PC-9 (cell line): ENCODE measurements around the gene KANK2. TPM values are rescaled to one million over a fixed set of nuclear protein-coding genes. Genes with fewer than 3 reads are reported as not detected.
"Not testable (repeated sequence)": the region's sequence is repeated elsewhere in the genome, so short reads cannot be mapped to it uniquely, and the experiment has no call there.

Source experiments
- BruUV-seq: library from RNA; stranded (reverse); fragments of 400-500 nt; replicated peaks from 2 replicates; lab custom pipeline; 2021; lab: Mats Ljungman, UMichigan
- CTCF ChIA-PET: fragments of 300-600 bp; sonication (Branson Sonifier 250); formaldehyde crosslinking; loops from one replicate; lab custom pipeline; 2022; ENCODE audit warnings: antibody characterized with exemption; lab: Charles Lee
- POLR2A ChIA-PET: fragments of 300-600 bp; sonication (Branson Sonifier 250); formaldehyde crosslinking; loops from one replicate; lab custom pipeline; 2022; ENCODE audit warnings: antibody characterized with exemption; ENCODE audit not compliant: unreplicated experiment; lab: Charles Lee
- DNase-seq, 2 experiments: peaks; one replicate each; pipeline versions ENCODE4 v3.0.0 to v3.0.0-alpha.2; 2015 to 2022; ENCODE audit warnings: mixed read lengths in 1 of 2
- H2AFZ ChIP-seq: fragments of 200-600 bp; sonication (generic); 2 replicates; pipeline ENCODE4 v1.8.1; 2017; ENCODE audit warnings: antibody characterized with exemption
- H3F3A ChIP-seq: fragments of 200-600 bp; sonication (generic); 2 replicates; pipeline ENCODE4 v1.8.1; 2017; ENCODE audit warnings: antibody characterized with exemption, mild to moderate bottlenecking, low read depth; ENCODE audit not compliant: insufficient read depth
- H3K27ac ChIP-seq: fragments of 200-600 bp; sonication (generic); 2 replicates; pipeline ENCODE4 v1.6.1; 2016; ENCODE audit warnings: mixed run types
- H3K27me3 ChIP-seq: fragments of 200-600 bp; sonication (generic); 2 replicates; pipeline ENCODE4 v1.6.1; 2016; ENCODE audit warnings: low read depth, mixed run types; ENCODE audit not compliant: insufficient read depth
- H3K36me3 ChIP-seq: fragments of 200-600 bp; sonication (generic); 2 replicates; pipeline ENCODE4 v1.6.1; 2016; ENCODE audit warnings: low read depth, mixed run types
- H3K4me1 ChIP-seq: fragments of 200-600 bp; sonication (generic); replicated peaks from 2 replicates; pipeline ENCODE4 v1.6.1; 2016; ENCODE audit warnings: mixed run types; ENCODE audit not compliant: insufficient read depth
- H3K4me2 ChIP-seq: fragments of 200-600 bp; sonication (generic); 2 replicates; pipeline ENCODE4 v1.6.1; 2017; ENCODE audit warnings: mixed run types
- H3K4me3 ChIP-seq: fragments of 200-600 bp; sonication (generic); 2 replicates; pipeline ENCODE4 v1.6.1; 2016; ENCODE audit warnings: mixed run types
- H3K79me2 ChIP-seq: fragments of 200-600 bp; sonication (generic); 2 replicates; pipeline ENCODE4 v1.6.1; 2017; ENCODE audit warnings: low read depth, mixed run types
- H3K9me2 ChIP-seq: fragments of 200-600 bp; sonication (generic); 2 replicates; pipeline ENCODE4 v1.8.1; 2017; ENCODE audit warnings: mild to moderate bottlenecking; ENCODE audit not compliant: insufficient read depth
- H3K9me3 ChIP-seq: fragments of 200-600 bp; sonication (generic); 2 replicates; pipeline ENCODE4 v1.8.1; 2016; ENCODE audit warnings: low read depth; ENCODE audit not compliant: insufficient read depth
- H4K20me1 ChIP-seq: fragments of 200-600 bp; sonication (generic); 2 replicates; pipeline ENCODE4 v1.8.1; 2017; ENCODE audit not compliant: insufficient read depth
- EZH2 ChIP-seq: fragments of 200-600 bp; sonication (generic); IDR thresholded peaks from 2 replicates; pipeline ENCODE4 v1.8.0; 2017; ENCODE audit warnings: antibody characterized with exemption, low read depth
- intact Hi-C: fragments of 100-400 bp; cut with micrococcal nuclease; formaldehyde crosslinking; loops from one replicate; pipeline ENCODE4 v1.10.0; 2022; ENCODE audit not compliant: unreplicated experiment
- total RNA-seq: library from RNA; stranded (reverse); gene quantifications from 2 replicates; pipeline ENCODE4 v1.2.3, GENCODE V29; 2021
- TF ChIP-seq, protein P1 (sequence below): fragments of 200-600 bp; sonication (generic); conservative IDR thresholded peaks from 2 replicates; pipeline ENCODE4 v1.6.1; 2017; ENCODE audit warnings: mixed run types, antibody characterized with exemption, mild to moderate bottlenecking, moderate library complexity

The KANK2 gene
- total RNA-seq, 1 experiment from 2014 or later: 32.9 TPM

DNA sequence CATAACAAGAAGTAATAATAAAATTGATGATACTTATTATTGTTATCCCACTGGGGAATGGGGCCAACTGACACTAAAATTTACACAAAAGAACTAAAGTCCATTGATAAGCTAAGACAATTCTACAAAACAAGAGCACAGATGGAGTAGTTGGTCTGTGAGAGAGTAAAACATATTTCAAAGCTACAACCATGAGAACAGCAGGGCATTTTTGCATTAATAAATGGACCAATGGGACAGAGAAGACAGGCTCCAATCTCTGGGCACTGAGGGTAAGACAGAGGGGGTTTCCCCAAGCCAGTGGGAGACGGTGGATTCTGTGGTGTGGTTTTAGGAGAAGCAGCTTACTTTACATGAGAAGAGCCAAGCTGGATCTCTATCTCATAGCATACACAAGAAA lies 14.4 kb downstream of the KANK2 start:
- Histone ChIP-seq H3K9me2 (no peaks in the 10 kb centered on the region), H2AFZ (no peak overlapping the region), H3K4me3 (no peak overlapping the region), H3K27me3 (no peaks in the 10 kb centered on the region), H3K27ac (no peak overlapping the region), H3K36me3 (no peaks in the 10 kb centered on the region; the same call in 1 of the 2 replicates), H3K4me2 (no peak overlapping the region), H3F3A (peaks cover 6% of the 10 kb centered on the region; the same call in 1 of the 2 replicates), H4K20me1 (no peaks in the 10 kb centered on the region), H3K4me1 (no peaks in the 10 kb centered on the region), H3K9me3 (no peaks in the 10 kb centered on the region), H3K79me2 (no peaks in the 10 kb centered on the region)
- TF ChIP-seq, protein P1, sequence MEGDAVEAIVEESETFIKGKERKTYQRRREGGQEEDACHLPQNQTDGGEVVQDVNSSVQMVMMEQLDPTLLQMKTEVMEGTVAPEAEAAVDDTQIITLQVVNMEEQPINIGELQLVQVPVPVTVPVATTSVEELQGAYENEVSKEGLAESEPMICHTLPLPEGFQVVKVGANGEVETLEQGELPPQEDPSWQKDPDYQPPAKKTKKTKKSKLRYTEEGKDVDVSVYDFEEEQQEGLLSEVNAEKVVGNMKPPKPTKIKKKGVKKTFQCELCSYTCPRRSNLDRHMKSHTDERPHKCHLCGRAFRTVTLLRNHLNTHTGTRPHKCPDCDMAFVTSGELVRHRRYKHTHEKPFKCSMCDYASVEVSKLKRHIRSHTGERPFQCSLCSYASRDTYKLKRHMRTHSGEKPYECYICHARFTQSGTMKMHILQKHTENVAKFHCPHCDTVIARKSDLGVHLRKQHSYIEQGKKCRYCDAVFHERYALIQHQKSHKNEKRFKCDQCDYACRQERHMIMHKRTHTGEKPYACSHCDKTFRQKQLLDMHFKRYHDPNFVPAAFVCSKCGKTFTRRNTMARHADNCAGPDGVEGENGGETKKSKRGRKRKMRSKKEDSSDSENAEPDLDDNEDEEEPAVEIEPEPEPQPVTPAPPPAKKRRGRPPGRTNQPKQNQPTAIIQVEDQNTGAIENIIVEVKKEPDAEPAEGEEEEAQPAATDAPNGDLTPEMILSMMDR: no peak
- TF ChIP-seq EZH2: no peak
- no peak for DNase-seq
- CTCF ChIA-PET: interaction anchor here (0.6 kb wide), 1 partner anchor 15 kb away, joined by 3 read pairs; no protein-coding TSS in a partner anchor
- no TSS peak for BruUV-seq
- intact Hi-C loops: no loop called here
- POLR2A ChIA-PET: interaction anchor here (0.6 kb wide), 1 partner anchor 8 kb away, joined by 3 read pairs; no protein-coding TSS in a partner anchor

DNA sequence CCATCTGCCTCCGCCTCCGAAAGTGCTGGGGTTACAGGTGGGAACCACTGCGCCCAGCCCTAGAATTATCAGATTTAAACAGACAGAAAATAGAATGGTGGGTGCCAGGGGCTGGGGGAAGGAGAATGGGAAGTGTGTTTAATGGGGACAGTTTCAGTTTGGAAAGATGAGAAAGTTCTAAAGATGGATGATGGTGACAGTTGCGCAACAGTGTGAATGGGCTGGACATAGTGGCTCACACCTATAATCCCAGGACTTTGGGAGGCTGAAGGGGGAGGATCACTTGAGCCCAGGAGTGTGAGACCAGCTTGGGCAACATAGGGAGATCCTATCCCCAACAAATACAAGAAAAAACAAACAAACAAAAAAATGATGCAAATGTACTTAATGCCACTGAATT lies 15.9 kb downstream of the KANK2 start:
- peaks cover 11% of the 10 kb centered on the region; the same call in 1 of the 2 replicates for H3F3A ChIP-seq
- intact Hi-C loops: no loop called here
- H3K79me2 ChIP-seq: no peaks in the 10 kb centered on the region
- H3K36me3 ChIP-seq: no peaks in the 10 kb centered on the region; the same call in 1 of the 2 replicates
- H3K27ac ChIP-seq: no peak overlapping the region
- POLR2A ChIA-PET: no interaction called here
- no peaks in the 10 kb centered on the region for H3K9me2 ChIP-seq
- no peaks in the 10 kb centered on the region for H3K9me3 ChIP-seq
- H3K4me3 ChIP-seq: no peak overlapping the region
- no peaks in the 10 kb centered on the region for H3K4me1 ChIP-seq
- no peaks in the 10 kb centered on the region for H3K27me3 ChIP-seq
- H3K4me2 ChIP-seq: no peak overlapping the region
- TF ChIP-seq EZH2: no peak
- TF ChIP-seq, protein P1: no peak
- no TSS peak for BruUV-seq
- no peaks in the 10 kb centered on the region for H4K20me1 ChIP-seq
- CTCF ChIA-PET: no interaction called here
- H2AFZ ChIP-seq: no peak overlapping the region
- DNase-seq: no peak

DNA sequence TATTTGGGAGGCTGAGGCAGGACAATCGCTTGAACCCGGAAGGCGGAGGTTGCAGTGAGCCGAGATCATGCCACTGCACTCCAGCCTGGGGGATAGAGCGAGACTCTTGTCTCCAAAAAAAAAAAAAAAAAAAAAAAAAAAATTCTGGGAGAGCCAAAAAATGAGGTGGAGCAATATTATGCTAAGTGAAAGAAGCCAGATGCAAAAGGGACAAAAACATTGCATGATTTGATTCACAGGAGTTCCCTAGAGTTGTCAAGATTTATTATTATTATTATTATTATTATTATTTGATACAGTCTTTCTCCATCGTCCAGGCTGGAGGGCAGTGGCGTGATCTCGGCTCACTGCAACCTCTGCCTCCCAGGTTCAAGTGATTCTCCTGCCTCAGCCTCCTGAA lies 16.4 kb downstream of the KANK2 start:
- H3K9me3 ChIP-seq, H3K4me1 ChIP-seq, DNase-seq, H3K4me3 ChIP-seq, H3K27ac ChIP-seq, H3K4me2 ChIP-seq, H3K79me2 ChIP-seq, POLR2A ChIA-PET, BruUV-seq, H3K27me3 ChIP-seq, intact Hi-C loops, H2AFZ ChIP-seq, CTCF ChIA-PET, H4K20me1 ChIP-seq, H3K9me2 ChIP-seq, H3K36me3 ChIP-seq: not testable (repeated sequence)
- H3F3A ChIP-seq: peaks cover 11% of the 10 kb centered on the region; the same call in 1 of the 2 replicates

DNA sequence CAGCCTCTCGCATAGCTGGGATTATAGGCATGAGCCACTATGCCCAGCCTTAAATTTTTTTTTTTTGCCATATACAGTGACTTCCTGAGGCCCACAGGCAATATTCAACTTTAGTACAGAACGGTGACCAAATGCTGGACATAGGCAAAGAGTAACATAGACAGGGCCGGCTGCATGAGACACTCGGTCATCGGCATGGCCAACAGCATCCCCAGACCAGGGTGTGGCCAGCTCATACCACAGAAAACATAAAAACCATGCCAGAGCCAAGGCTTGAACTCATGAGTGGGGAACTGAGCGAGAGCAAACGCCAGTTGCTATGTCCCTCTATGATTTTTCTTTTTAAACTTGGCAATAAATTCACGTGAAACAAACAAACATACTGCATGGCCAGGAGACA lies 17.0 kb downstream of the KANK2 start:
- H3K36me3 ChIP-seq: no peaks in the 10 kb centered on the region; the same call in 1 of the 2 replicates
- POLR2A ChIA-PET: no interaction called here
- H4K20me1 ChIP-seq: no peaks in the 10 kb centered on the region
- CTCF ChIA-PET: no interaction called here
- H3K9me3 ChIP-seq: no peaks in the 10 kb centered on the region
- TF ChIP-seq EZH2: no peak
- TF ChIP-seq, protein P1: no peak
- no peaks in the 10 kb centered on the region for H3K79me2 ChIP-seq
- H3K4me3 ChIP-seq: no peak overlapping the region
- no peak overlapping the region for H3K27ac ChIP-seq
- H3K4me2 ChIP-seq: no peak overlapping the region
- no peaks in the 10 kb centered on the region for H3K4me1 ChIP-seq
- no TSS peak for BruUV-seq
- no peak for DNase-seq
- H3K9me2 ChIP-seq: no peaks in the 10 kb centered on the region
- no peaks in the 10 kb centered on the region for H3K27me3 ChIP-seq
- H3F3A ChIP-seq: peaks cover 11% of the 10 kb centered on the region; the same call in 1 of the 2 replicates
- intact Hi-C loops: no loop called here
- H2AFZ ChIP-seq: no peak overlapping the region
